Vein endothelial cell (primary cell): ENCODE results near the gene PSRC1. TPM values are rescaled to one million over a fixed set of nuclear protein-coding genes. Genes with fewer than 3 reads are reported as not detected.

Experiments used
- total RNA-seq: library from RNA; depleted of rRNA; stranded (reverse); fragments of >200 nt; gene quantifications from 2 replicates; pipeline ENCODE4 v1.2.3, GENCODE V29; 2012

Gene PSRC1
- 4.9 and 8.6 TPM in 2 replicates for total RNA-seq

GRCh38 chr1:109282952-109283747 lies at the start of gene PSRC1:
TSS of gene PSRC1 (minus strand) at chr1:109283145.

GRCh38 chr1:109306832-109307273 lies 23.9 kb upstream of the PSRC1 start, which contains the start of gene MYBPHL:
TSS of gene MYBPHL (minus strand) at chr1:109307011. CDS start at chr1:109306991, 20 bp downstream.

GRCh38 chr1:109248797-109249629 lies 33.9 kb downstream of the PSRC1 start, which contains the start of gene CELSR2:
TSS of gene CELSR2 (plus strand) at chr1:109249539. CDS start at chr1:109250080, 541 bp downstream.

Other genes starting within 250 kb of the PSRC1 start
- 23.8 and 32.9 TPM in 2 replicates for gene WDR47, start 241.0 kb downstream of the PSRC1 start, total RNA-seq
- gene TAF13, start 207.1 kb downstream of the PSRC1 start, total RNA-seq, result 53.2 and 95.3 TPM in 2 replicates
- 15.6 and 17.6 TPM in 2 replicates for gene TMEM167B, start 192.4 kb downstream of the PSRC1 start, total RNA-seq
- gene ELAPOR1, start 169.0 kb downstream of the PSRC1 start, total RNA-seq, result 0.65 and 0.86 TPM in 2 replicates
- 183 and 190 TPM in 2 replicates for gene SARS1, start 69.2 kb downstream of the PSRC1 start, total RNA-seq
- 0.57 and 0.65 TPM in 2 replicates for gene CELSR2, start 33.6 kb downstream of the PSRC1 start, total RNA-seq
- gene MYBPHL, start 23.9 kb upstream of the PSRC1 start, total RNA-seq, result not detected in 2 replicates
- 7.6 and 9.1 TPM in 2 replicates for gene SORT1, start 114.8 kb upstream of the PSRC1 start, total RNA-seq
- 53.9 and 82.5 TPM in 2 replicates for gene PSMA5, start 143.3 kb upstream of the PSRC1 start, total RNA-seq
- under 0.01 TPM in 1 of 2 replicates, not detected in the other for gene SYPL2, start 183.4 kb upstream of the PSRC1 start, total RNA-seq
- gene ATXN7L2, start 200.8 kb upstream of the PSRC1 start, total RNA-seq, result 2.0 and 3.3 TPM in 2 replicates
- gene CYB561D1, start 210.9 kb upstream of the PSRC1 start, total RNA-seq, result 6.5 and 7.8 TPM in 2 replicates
- gene AMIGO1, start 226.6 kb upstream of the PSRC1 start, total RNA-seq, result 0.38 and 0.65 TPM in 2 replicates